ENCODE measurements around the gene CD79A.

Gene CD79A

DNA sequence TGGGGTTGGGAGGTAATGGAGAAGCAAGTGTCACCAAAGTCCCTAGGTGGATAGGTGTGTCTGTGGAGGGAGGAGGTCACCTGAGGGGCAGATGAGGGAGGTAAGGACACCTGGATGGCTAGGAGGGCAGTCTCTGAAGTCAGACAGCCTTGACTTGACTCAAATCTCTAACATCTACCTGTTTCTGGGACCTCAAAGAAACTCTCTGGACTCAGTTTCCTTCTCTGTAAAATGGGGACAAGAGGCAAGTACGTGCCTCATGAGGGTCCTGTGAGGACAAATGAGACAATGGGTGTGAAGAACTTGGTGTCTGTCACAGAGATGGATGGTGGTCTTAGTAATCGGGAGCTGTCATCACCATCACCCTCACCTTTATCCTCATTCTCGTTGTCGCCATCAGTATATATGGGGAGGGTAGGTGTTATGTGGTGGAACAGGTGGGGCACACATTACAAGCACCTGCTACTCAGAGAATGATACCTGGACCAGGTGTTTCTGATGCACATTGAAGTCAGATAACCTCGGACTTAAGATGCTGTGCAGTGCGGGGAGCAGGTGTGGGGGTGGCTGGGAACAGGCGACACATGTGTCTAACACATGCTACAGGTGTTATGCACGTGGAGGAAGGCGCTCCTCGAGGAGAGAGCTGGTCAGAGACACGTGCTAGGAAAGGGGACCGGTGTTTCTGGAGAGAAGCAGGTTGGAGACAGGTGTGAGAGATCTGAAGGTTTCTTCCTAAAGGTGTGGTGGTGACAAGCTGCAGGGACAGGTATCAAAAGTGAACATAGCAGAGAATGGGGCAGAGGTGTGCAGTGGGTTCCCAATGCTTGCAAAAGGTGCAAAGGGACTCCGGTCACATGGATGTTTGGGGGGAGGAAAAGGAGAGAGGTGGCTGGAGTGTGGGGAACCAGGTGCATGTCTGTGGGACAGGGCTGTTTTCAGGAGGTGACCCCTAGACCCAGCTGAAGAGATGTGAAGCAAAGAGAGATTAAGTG lies 47.4 kb downstream of the CD79A start:
- Histone ChIP-seq H3K4me1 (ENCODE audit: control insufficient read depth in 2 of 2, insufficient read depth in 2 of 2, low read length in 2 of 2) (peaks cover 9 to 11% of the 10 kb centered on the region in 2 donors), H3K27me3 (ENCODE audit: control insufficient read depth in 2 of 2, insufficient read depth in 2 of 2, low read length in 2 of 2) (peaks cover 27 to 34% of the 10 kb centered on the region in 2 donors)

DNA sequence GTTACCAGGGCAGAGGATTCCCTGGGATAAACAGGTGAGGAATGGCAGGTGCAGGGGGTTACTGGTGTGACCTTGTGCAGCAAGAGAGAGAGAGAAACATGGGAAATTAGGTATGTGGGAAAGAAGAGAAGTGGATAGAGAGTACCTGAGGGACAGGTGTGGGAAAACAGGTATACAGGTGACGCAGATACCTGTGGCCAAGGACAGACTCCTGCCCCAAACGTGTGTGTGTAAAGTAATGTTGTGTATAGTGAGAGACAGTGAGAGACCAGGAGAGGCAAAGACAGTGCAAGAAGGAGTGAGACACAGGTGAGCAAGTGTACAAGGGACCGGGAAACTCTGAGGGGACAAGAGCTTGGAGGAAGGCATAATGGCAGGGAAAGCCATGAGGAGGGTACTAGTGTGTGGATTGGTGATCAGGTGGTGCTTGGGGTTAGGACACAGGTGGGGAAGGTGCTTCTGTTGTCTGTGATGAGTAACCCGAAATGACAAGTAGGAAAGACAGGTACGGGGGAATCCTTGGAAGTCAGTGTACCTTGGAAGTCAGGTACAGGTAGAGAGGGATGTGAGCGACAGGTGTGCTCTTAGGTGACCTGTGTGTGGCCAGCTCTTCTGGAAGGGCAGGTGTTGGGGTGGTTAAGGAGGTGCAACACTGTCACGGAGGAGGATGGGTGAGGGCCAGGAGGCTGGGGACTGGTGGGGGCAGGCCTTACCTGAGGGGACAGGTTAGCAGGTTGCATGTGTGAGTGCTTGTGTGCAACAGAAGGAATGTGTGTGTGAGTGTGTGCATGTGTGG lies 48.3 kb downstream of the CD79A start:
- no peaks in the 10 kb centered on the region for H3K36me3 ChIP-seq (ENCODE audit: control insufficient read depth in 2 of 2, insufficient read depth in 2 of 2, low read length in 2 of 2)
- peaks cover 9 to 11% of the 10 kb centered on the region in 2 donors for H3K4me1 ChIP-seq (ENCODE audit: control insufficient read depth in 2 of 2, insufficient read depth in 2 of 2, low read length in 2 of 2)
- no peaks in the 10 kb centered on the region for H3K9me3 ChIP-seq (ENCODE audit: control insufficient read depth in 2 of 2, low read length in 2 of 2)
- peaks cover 25 to 34% of the 10 kb centered on the region in 2 donors for H3K27me3 ChIP-seq (ENCODE audit: control insufficient read depth in 2 of 2, insufficient read depth in 2 of 2, low read length in 2 of 2)
- no peak overlapping the region for H3K9ac ChIP-seq (ENCODE audit: low read depth in 1 of 2, low read length in 2 of 2)
- H3K27ac ChIP-seq (ENCODE audit: low read depth in 2 of 2, low read length in 2 of 2), result no peak overlapping the region
- H3K4me3 ChIP-seq (ENCODE audit: low read length in 2 of 2), result no peak overlapping the region

More for the DNA sequence above, 47.4 kb downstream of the CD79A start:
- no peak overlapping the region for H3K4me3 ChIP-seq (ENCODE audit: low read length in 2 of 2)
- H3K9me3 ChIP-seq (ENCODE audit: control insufficient read depth in 2 of 2, low read length in 2 of 2), result no peaks in the 10 kb centered on the region
- no peak overlapping the region for H3K9ac ChIP-seq (ENCODE audit: low read depth in 1 of 2, low read length in 2 of 2)
- no peaks in the 10 kb centered on the region for H3K36me3 ChIP-seq (ENCODE audit: control insufficient read depth in 2 of 2, insufficient read depth in 2 of 2, low read length in 2 of 2)
- no peak overlapping the region for H3K27ac ChIP-seq (ENCODE audit: low read depth in 2 of 2, low read length in 2 of 2)

DNA sequence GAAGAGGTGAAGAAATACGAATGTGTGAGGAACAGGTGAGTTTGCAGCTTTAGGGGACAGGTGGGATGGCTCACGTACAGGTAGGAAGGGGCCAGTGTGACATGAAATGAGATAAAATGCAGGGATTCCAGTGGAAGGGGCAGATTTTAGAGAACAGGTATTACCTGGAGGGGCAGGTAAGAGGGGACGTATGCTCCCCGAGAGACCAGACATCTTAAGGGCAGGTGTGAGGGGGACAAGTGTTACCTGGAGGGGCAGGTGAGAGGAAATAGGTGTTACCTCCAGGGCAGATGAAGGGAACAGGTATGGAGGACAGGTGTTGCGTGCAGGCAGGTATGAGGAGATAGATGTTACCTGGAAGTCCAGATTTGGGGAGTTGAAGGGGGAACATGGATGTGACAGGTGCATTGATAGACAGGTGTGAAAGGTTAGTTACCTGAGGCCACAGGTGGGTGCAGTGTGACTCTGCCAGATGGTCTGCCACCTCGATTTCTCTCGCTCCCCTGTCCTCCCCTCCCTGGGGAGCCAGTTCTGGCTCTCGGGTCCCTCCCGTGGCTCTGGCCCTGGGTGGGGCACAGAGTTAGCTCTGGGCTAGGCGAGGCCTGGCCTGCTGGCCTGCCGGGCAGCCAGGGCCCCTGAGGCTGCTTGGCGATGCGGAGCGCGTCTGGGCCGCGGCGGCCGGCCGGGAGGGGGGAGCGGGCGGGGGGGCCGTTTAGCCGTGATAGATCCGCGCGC lies 49.1 kb downstream of the CD79A start:
- Histone ChIP-seq H3K4me1 (ENCODE audit: control insufficient read depth in 2 of 2, insufficient read depth in 2 of 2, low read length in 2 of 2) (peaks cover 9 to 11% of the 10 kb centered on the region in 2 donors), H3K4me3 (ENCODE audit: low read length in 2 of 2) (no peak overlapping the region), H3K9me3 (ENCODE audit: control insufficient read depth in 2 of 2, low read length in 2 of 2) (no peaks in the 10 kb centered on the region), H3K9ac (ENCODE audit: low read depth in 1 of 2, low read length in 2 of 2) (no peak overlapping the region), H3K27ac (ENCODE audit: low read depth in 2 of 2, low read length in 2 of 2) (no peak overlapping the region), H3K27me3 (ENCODE audit: control insufficient read depth in 2 of 2, insufficient read depth in 2 of 2, low read length in 2 of 2) (peaks cover 25 to 36% of the 10 kb centered on the region in 2 donors), H3K36me3 (ENCODE audit: control insufficient read depth in 2 of 2, insufficient read depth in 2 of 2, low read length in 2 of 2) (no peaks in the 10 kb centered on the region)

DNA sequence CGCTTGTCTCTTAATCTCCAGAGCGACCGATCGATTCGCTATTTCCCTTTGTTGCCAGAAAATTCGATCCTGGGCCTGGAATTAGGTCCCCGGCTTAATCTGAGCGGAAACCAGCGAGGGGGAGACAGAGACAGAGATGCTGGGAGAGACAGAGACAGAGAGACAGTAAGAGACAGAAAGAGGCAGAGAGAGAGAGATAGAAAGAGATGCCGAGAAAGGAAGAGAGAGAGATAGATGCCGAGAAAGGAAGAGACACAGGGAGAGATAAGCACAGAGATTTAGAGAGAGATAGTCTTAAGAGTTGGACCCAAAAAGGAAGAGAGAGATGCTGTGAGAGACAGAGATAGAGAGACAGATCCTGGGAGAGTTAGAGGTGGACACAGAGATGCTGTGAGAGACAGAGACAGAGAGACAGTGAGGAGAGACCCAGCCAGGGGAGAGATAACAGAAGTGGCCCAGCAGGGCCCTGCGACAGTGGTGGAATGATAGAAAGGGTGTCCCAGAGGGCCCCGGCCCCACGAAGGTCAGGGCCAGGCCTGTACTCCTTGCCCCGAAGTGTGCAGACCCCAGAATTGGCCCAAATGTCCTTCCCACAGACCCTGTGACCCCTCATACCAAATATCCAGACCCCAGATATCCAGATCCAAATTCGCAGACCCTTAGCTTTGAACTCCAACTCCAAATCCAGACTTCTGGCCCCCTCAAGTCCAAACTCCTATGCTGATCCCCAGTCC lies 49.9 kb downstream of the CD79A start:
- Histone ChIP-seq H3K9ac (ENCODE audit: low read depth in 1 of 2, low read length in 2 of 2) (no peak overlapping the region), H3K27me3 (ENCODE audit: control insufficient read depth in 2 of 2, insufficient read depth in 2 of 2, low read length in 2 of 2) (peaks cover 26 to 33% of the 10 kb centered on the region in 2 donors), H3K36me3 (ENCODE audit: control insufficient read depth in 2 of 2, insufficient read depth in 2 of 2, low read length in 2 of 2) (no peaks in the 10 kb centered on the region), H3K4me1 (ENCODE audit: control insufficient read depth in 2 of 2, insufficient read depth in 2 of 2, low read length in 2 of 2) (peaks cover 9 to 11% of the 10 kb centered on the region in 2 donors), H3K9me3 (ENCODE audit: control insufficient read depth in 2 of 2, low read length in 2 of 2) (no peaks in the 10 kb centered on the region), H3K27ac (ENCODE audit: low read depth in 2 of 2, low read length in 2 of 2) (no peak overlapping the region), H3K4me3 (ENCODE audit: low read length in 2 of 2) (no peak overlapping the region)

DNA sequence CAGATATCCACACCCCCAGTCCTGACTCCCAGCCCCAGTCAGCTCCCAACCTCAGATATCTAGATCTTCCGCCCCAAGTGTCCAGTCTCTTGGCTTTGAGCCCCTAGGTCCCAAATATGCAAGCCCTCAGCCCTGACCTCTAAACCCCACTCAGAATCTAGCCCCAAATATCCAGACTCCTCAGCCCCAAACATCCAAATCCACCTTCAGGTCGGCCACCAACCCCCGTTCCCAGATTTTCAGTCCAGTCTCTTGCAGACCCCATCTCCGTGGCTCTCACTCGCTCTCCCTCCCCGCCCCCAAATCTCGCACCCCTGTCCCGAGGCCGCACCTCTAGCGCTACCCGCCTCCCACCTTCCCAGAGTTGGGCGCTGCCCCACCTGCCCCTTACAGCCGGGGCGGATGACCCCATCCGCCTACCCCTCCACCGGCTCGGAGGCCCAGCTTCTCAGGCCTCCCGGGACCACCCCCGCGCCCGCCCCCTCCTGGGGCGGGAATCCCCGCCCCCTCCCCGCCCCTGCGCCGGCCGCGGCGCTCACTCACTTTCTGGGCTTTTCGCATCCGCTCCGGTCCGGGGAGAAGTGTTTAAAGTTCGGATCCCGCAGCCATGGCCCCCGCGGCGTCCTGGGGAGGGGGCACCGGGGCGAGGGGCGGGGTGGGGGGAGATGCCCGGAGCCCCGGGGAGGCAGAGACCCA lies 50.6 kb downstream of the CD79A start:
- Histone ChIP-seq H3K36me3 (ENCODE audit: control insufficient read depth in 2 of 2, insufficient read depth in 2 of 2, low read length in 2 of 2) (no peaks in the 10 kb centered on the region), H3K27ac (ENCODE audit: low read depth in 2 of 2, low read length in 2 of 2) (peak overlapping the region in 1 of 2 donors; percentile 38), H3K27me3 (ENCODE audit: control insufficient read depth in 2 of 2, insufficient read depth in 2 of 2, low read length in 2 of 2) (peaks cover 29 to 33% of the 10 kb centered on the region in 2 donors), H3K4me1 (ENCODE audit: control insufficient read depth in 2 of 2, insufficient read depth in 2 of 2, low read length in 2 of 2) (peaks cover 9 to 11% of the 10 kb centered on the region in 2 donors), H3K4me3 (ENCODE audit: low read length in 2 of 2) (peak overlapping the region; percentile 72 to 74), H3K9me3 (ENCODE audit: control insufficient read depth in 2 of 2, low read length in 2 of 2) (no peaks in the 10 kb centered on the region), H3K9ac (ENCODE audit: low read depth in 1 of 2, low read length in 2 of 2) (peak overlapping the region in 1 of 2 donors; percentile 47)

DNA sequence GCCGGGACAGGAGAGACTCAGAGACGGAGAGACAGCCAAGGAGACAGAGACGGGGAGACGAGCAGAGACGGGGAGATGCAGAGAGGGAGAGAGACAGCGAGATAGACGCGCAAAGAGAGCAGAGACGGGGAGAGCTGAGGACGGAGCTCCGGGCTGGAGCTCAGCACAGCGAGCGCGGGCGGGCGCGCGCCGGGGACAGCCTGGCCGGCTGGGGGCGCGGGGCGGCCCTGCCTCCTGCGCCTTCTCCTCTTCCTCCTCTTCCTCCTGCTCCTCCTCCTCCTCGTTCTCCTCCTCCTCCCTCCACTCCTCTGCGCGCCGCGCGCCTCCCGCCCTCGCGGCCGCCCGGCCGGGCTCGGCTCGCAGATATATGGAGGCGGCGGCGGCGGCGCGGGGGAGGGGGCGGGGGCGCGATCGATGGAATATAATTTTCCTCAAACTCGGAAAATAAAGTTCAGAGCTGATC lies 51.2 kb downstream of the CD79A start, which contains the start of gene ERFL:
ERFL (minus strand) TSS at position 229 of the 463 bp plus-strand sequence. CDS start 15,530 bp downstream, outside the sequence.
- Histone ChIP-seq H3K9me3 (ENCODE audit: control insufficient read depth in 2 of 2, low read length in 2 of 2) (no peaks in the 10 kb centered on the region), H3K4me3 (ENCODE audit: low read length in 2 of 2) (peak within 1 kb of the TSS; percentile 74 to 75), H3K9ac (ENCODE audit: low read depth in 1 of 2, low read length in 2 of 2) (peak within 1 kb of the TSS; percentile 47 to 50), H3K4me1 (ENCODE audit: control insufficient read depth in 2 of 2, insufficient read depth in 2 of 2, low read length in 2 of 2) (peaks cover 9 to 11% of the 10 kb centered on the region in 2 donors), H3K27ac (ENCODE audit: low read depth in 2 of 2, low read length in 2 of 2) (peak within 1 kb of the TSS in 1 of 2 donors; percentile 38), H3K27me3 (ENCODE audit: control insufficient read depth in 2 of 2, insufficient read depth in 2 of 2, low read length in 2 of 2) (peaks cover 30 to 31% of the 10 kb centered on the region in 2 donors), H3K36me3 (ENCODE audit: control insufficient read depth in 2 of 2, insufficient read depth in 2 of 2, low read length in 2 of 2) (no peaks in the 10 kb centered on the region)

DNA sequence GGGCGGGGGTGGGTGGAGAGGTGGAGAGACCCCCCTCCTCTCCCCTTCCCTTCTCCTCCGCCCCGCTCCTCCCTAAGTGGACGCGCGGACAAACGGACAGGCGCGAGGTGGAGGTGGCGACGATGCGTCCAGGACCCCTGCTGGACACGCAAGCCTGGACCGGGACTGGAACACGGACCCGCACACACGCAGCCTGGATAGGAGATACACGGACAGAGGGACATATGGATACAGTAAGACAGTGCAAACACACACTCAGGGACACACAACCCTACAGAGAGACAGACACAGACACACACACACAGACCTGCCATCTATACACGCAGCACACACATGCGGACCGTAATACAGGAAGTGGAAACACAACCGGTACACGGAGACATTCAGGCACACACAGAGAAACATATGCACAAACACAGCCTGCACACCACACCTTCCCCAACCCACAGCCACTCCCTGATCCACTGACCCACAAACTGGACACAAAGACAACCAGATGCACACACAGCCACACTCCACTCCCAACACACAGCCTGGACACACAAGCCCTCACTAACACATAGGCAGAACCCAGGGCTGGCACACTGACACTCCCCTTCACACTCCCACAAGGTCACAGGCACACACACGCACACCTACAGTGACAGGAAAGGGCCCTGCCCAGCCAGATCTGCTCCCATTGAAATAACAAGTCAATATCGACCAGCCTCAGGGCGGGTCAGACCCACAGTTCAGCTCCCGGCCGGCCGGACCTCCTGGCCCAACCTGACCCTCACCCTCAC lies 51.9 kb downstream of the CD79A start:
- H3K9me3 ChIP-seq (ENCODE audit: control insufficient read depth in 2 of 2, low read length in 2 of 2), result no peaks in the 10 kb centered on the region
- peaks cover 30 to 31% of the 10 kb centered on the region in 2 donors for H3K27me3 ChIP-seq (ENCODE audit: control insufficient read depth in 2 of 2, insufficient read depth in 2 of 2, low read length in 2 of 2)
- no peaks in the 10 kb centered on the region for H3K36me3 ChIP-seq (ENCODE audit: control insufficient read depth in 2 of 2, insufficient read depth in 2 of 2, low read length in 2 of 2)
- H3K27ac ChIP-seq (ENCODE audit: low read depth in 2 of 2, low read length in 2 of 2), result no peak overlapping the region
- peaks cover 9 to 11% of the 10 kb centered on the region in 2 donors for H3K4me1 ChIP-seq (ENCODE audit: control insufficient read depth in 2 of 2, insufficient read depth in 2 of 2, low read length in 2 of 2)
- H3K9ac ChIP-seq (ENCODE audit: low read depth in 1 of 2, low read length in 2 of 2), result peak overlapping the region in 1 of 2 donors; percentile 44
- H3K4me3 ChIP-seq (ENCODE audit: low read length in 2 of 2), result peak overlapping the region; percentile 52 to 75

DNA sequence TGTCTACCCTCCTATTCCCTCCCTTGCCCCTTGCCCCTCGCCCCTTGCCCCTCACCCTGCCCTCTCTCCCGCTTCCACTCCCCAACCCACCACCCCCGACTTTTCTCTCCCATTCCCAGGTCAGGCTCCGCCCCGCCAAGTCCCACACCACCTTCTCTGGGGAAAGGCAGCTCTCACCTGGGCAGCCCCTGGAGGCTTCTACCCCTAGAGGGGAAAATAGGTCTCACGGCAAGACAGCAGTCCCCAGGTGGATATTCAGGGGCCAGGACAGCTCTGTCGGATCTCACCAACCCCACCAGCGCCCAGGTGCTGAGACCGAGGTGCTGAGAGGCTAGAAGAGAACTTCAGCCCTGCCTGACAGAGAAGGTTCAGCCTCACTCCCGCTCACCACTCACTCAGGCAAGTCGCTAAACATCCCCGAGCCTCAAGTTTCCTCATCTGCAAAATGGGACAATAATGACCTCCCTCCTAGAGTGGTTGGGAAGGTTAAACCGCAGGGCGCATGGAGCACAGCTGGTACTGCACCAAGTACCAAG lies 52.5 kb downstream of the CD79A start:
- H3K27me3 ChIP-seq (ENCODE audit: control insufficient read depth in 2 of 2, insufficient read depth in 2 of 2, low read length in 2 of 2), result peaks cover 26 to 31% of the 10 kb centered on the region in 2 donors
- H3K4me3 ChIP-seq (ENCODE audit: low read length in 2 of 2), result no peak overlapping the region
- H3K27ac ChIP-seq (ENCODE audit: low read depth in 2 of 2, low read length in 2 of 2), result no peak overlapping the region

More for the DNA sequence above, 52.5 kb downstream of the CD79A start:
- Histone ChIP-seq H3K4me1 (ENCODE audit: control insufficient read depth in 2 of 2, insufficient read depth in 2 of 2, low read length in 2 of 2) (peaks cover 9 to 11% of the 10 kb centered on the region in 2 donors), H3K9me3 (ENCODE audit: control insufficient read depth in 2 of 2, low read length in 2 of 2) (no peaks in the 10 kb centered on the region), H3K36me3 (ENCODE audit: control insufficient read depth in 2 of 2, insufficient read depth in 2 of 2, low read length in 2 of 2) (no peaks in the 10 kb centered on the region), H3K9ac (ENCODE audit: low read depth in 1 of 2, low read length in 2 of 2) (no peak overlapping the region)
